Lower leg skin (tissue), 3 donors: Measurements from ENCODE around the gene ARHGEF4.

Experiments used
- CTCF ChIP-seq, 3 donors: fragments of 450-650 bp; IDR thresholded peaks; one replicate each; pipeline ENCODE4 v1.5.1; 2016; ENCODE audit warnings: antibody characterized with exemption in 3 of 3, mild to moderate bottlenecking in 3 of 3, moderate library complexity in 2 of 3
- POLR2A ChIP-seq, 2 donors: fragments of 450-650 bp; IDR thresholded peaks; one replicate each; pipeline ENCODE4 v1.6.1; 2016 to 2017; ENCODE audit warnings: antibody characterized with exemption in 2 of 2, mild to moderate bottlenecking in 1 of 2, moderate library complexity in 1 of 2

GRCh38 chr2:131036269-131036668 lies 199.6 kb downstream of the ARHGEF4 start:
- no peak for TF ChIP-seq CTCF (IDR thresholded peaks at IDR 0.05)
- TF ChIP-seq POLR2A (IDR thresholded peaks at IDR 0.05): no peak
